Osteoblast (primary cell): ENCODE results near the gene ATXN8OS. TPM values are rescaled to one million over a fixed set of nuclear protein-coding genes. Genes with fewer than 3 reads are reported as not detected.

Source experiments
- DNase-seq: peaks from one replicate; pipeline ENCODE4 v3.0.0; 2011; ENCODE audit warnings: low spot score, mixed read lengths; ENCODE audit not compliant: insufficient read length; ENCODE audit errors: missing footprints
- H2AFZ ChIP-seq: 2 replicates; pipeline ENCODE4 v1.6.0; 2011; ENCODE audit warnings: mild to moderate bottlenecking, low read length
- H3K27ac ChIP-seq: 2 replicates; pipeline ENCODE4 v1.5.1; 2011; ENCODE audit warnings: mild to moderate bottlenecking, low read depth, low read length, moderate library complexity
- H3K27me3 ChIP-seq: 2 replicates; pipeline ENCODE4 v1.6.0; 2012; ENCODE audit warnings: mild to moderate bottlenecking, control low read depth, inconsistent platforms, low read length, moderate library complexity; ENCODE audit not compliant: insufficient read depth
- H3K36me3 ChIP-seq: 2 replicates; pipeline ENCODE4 v1.5.1; 2011; ENCODE audit warnings: mild to moderate bottlenecking, low read length, control low read depth, moderate library complexity; ENCODE audit not compliant: insufficient read depth
- H3K4me1 ChIP-seq: 2 replicates; pipeline ENCODE4 v1.5.1; 2011; ENCODE audit warnings: mild to moderate bottlenecking, low read length, control low read depth, moderate library complexity; ENCODE audit not compliant: insufficient read depth
- H3K4me2 ChIP-seq: 2 replicates; pipeline ENCODE4 v1.6.0; 2011; ENCODE audit warnings: mild to moderate bottlenecking, low read length; ENCODE audit not compliant: insufficient read depth
- H3K4me3 ChIP-seq: fragments of 200-600 bp; sonication (generic); 3 replicates; pipeline ENCODE4 v1.5.1; 2012; ENCODE audit warnings: mild to moderate bottlenecking, low read length, inconsistent platforms; ENCODE audit not compliant: insufficient read depth
- H3K79me2 ChIP-seq: 2 replicates; pipeline ENCODE4 v1.6.0; 2012; ENCODE audit warnings: mild to moderate bottlenecking, low read length, control low read depth, inconsistent platforms; ENCODE audit not compliant: insufficient read depth
- H3K9me3 ChIP-seq: 2 replicates; pipeline ENCODE4 v1.5.1; 2011; ENCODE audit warnings: low read depth, low read length, control low read depth
- H4K20me1 ChIP-seq: 2 replicates; pipeline ENCODE4 v1.6.0; 2012; ENCODE audit warnings: mild to moderate bottlenecking, low read length, control low read depth; ENCODE audit not compliant: insufficient read depth
- CTCF ChIP-seq: IDR thresholded peaks from 2 replicates; pipeline ENCODE4 v1.5.1; 2011; ENCODE audit warnings: mild to moderate bottlenecking, low read depth, low read length, moderate library complexity; ENCODE audit errors: extremely low read depth
- total RNA-seq: library from RNA; depleted of rRNA; stranded (reverse); fragments of >200 nt; gene quantifications from 2 replicates; pipeline ENCODE4 v1.2.3, GENCODE V29; 2012

The ATXN8OS gene
- total RNA-seq, 1 donor = not detected

- Histone ChIP-seq H4K20me1 (no peaks in the 10 kb centered on the region), H2AFZ (no peak overlapping the region), H3K27me3 (no peaks in the 10 kb centered on the region), H3K36me3 (no peaks in the 10 kb centered on the region), H3K4me2 (no peak overlapping the region), H3K27ac (no peak overlapping the region), H3K4me3 (no peak overlapping the region), H3K9me3 (peaks cover 2% of the 10 kb centered on the region), H3K79me2 (no peaks in the 10 kb centered on the region), H3K4me1 (no peaks in the 10 kb centered on the region)
- DNase-seq = no peak
- no peak for TF ChIP-seq CTCF
Observed at GRCh38 chr13:70090036-70090723, 17.4 kb upstream of the ATXN8OS start.

GRCh38 chr13:70098669-70099068, 9.0 kb upstream of the ATXN8OS start:
- Histone ChIP-seq H3K36me3 (no peaks in the 10 kb centered on the region), H2AFZ (no peak overlapping the region), H3K4me1 (no peaks in the 10 kb centered on the region), H3K27me3 (no peaks in the 10 kb centered on the region), H3K9me3 (no peaks in the 10 kb centered on the region), H4K20me1 (no peaks in the 10 kb centered on the region), H3K4me3 (no peak overlapping the region), H3K27ac (no peak overlapping the region), H3K4me2 (no peak overlapping the region), H3K79me2 (no peaks in the 10 kb centered on the region)
- peak; percentile 25 for DNase-seq
- TF ChIP-seq CTCF = no peak

GRCh38 chr13:70104481-70104880, 3.1 kb upstream of the ATXN8OS start:
- H3K36me3 ChIP-seq = no peaks in the 10 kb centered on the region
- no peak overlapping the region for H3K27ac ChIP-seq
- no peak overlapping the region for H2AFZ ChIP-seq
- no peaks in the 10 kb centered on the region for H4K20me1 ChIP-seq
- TF ChIP-seq CTCF = no peak
- H3K4me1 ChIP-seq = no peaks in the 10 kb centered on the region
- no peak overlapping the region for H3K4me2 ChIP-seq
- H3K9me3 ChIP-seq = no peaks in the 10 kb centered on the region
- no peaks in the 10 kb centered on the region for H3K27me3 ChIP-seq
- DNase-seq = no peak
- no peak overlapping the region for H3K4me3 ChIP-seq
- no peaks in the 10 kb centered on the region for H3K79me2 ChIP-seq

- no peaks in the 10 kb centered on the region for H4K20me1 ChIP-seq
- no peak for DNase-seq
- H3K79me2 ChIP-seq = no peaks in the 10 kb centered on the region
- no peaks in the 10 kb centered on the region for H3K9me3 ChIP-seq
- H3K4me1 ChIP-seq = no peaks in the 10 kb centered on the region
- no peaks in the 10 kb centered on the region for H3K36me3 ChIP-seq
- H3K27ac ChIP-seq = no peak overlapping the region
- H2AFZ ChIP-seq = no peak overlapping the region
- no peak overlapping the region for H3K4me3 ChIP-seq
- no peak for TF ChIP-seq CTCF
- H3K27me3 ChIP-seq = no peaks in the 10 kb centered on the region
- no peak overlapping the region for H3K4me2 ChIP-seq
Observed at GRCh38 chr13:70107125-70107497, 515 bp upstream of the ATXN8OS start.
